SK-N-MC (cell line): Measurements from ENCODE around the gene PARVB.

Source experiments
- EZH2 ChIP-seq: fragments of 200-600 bp; sonication (generic); IDR thresholded peaks from one replicate; pipeline ENCODE4 v1.6.1; 2017; ENCODE audit warnings: antibody characterized with exemption
- FOXP2 ChIP-seq: optimal IDR thresholded peaks from 2 replicates; pipeline ENCODE3; 2011; ENCODE audit warnings: mild to moderate bottlenecking, moderate library complexity; ENCODE audit not compliant: insufficient read depth; ENCODE audit errors: extremely low read length, control extremely low read depth
- POLR2AphosphoS5 ChIP-seq: IDR thresholded peaks from 2 replicates; pipeline ENCODE4 v1.6.1; 2012; ENCODE audit warnings: mild to moderate bottlenecking, low read depth, low read length, borderline replicate concordance

DNA sequence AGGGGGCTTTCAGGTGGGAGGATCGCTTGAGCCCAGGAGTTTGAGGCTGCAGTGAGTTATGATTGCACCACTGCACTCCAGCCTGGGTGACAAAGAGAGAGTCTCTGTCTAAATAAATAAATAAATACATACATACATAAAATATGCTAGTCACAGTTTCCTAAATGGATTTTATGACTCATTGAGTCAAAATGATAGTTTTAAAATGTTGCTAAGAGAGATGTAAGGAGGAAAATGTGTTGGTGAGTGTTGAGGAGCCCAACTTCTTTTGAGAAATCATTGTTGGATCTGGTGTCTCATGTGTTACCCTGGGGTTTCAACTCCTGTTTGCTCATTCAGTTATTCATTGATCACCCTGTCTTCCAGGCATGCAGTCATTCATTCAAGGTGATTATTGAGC, 21.0 kb downstream of the PARVB start:
- no peak for TF ChIP-seq EZH2
- TF ChIP-seq POLR2AphosphoS5 = no peak
- TF ChIP-seq FOXP2 = no peak
